ENCODE results near the gene RALGAPA1. TPM values are rescaled to one million over a fixed set of nuclear protein-coding genes. Genes with fewer than 3 reads are reported as not detected.

Gene RALGAPA1
- total and polyA plus RNA-seq, 2 donors (not counting 1 experiment from before 2014, with no cell fraction given) = 17.3 to 94.0 TPM

- no peaks in the 10 kb centered on the region for H3K27me3 Mint-ChIP-seq
- DNase-seq (no peak), ATAC-seq (ENCODE audit: low read depth) (no peak)
- no peak overlapping the region for H3K9ac ChIP-seq (ENCODE audit: low read length)
- no peaks in the 10 kb centered on the region for H3K9me3 ChIP-seq (ENCODE audit: control extremely low read depth in 1 of 3, control insufficient read depth in 2 of 3, insufficient read depth in 1 of 3, low read length in 2 of 3)
- no peak overlapping the region for H3K27ac ChIP-seq (ENCODE audit: low read length in 2 of 2)
- no peak overlapping the region for H2AFZ ChIP-seq (ENCODE audit: insufficient read depth, low read depth, low read length, poor library complexity, severe bottlenecking)
- H4K20me1 ChIP-seq (ENCODE audit: control insufficient read depth, insufficient read depth, low read length, poor library complexity, severe bottlenecking) = no peaks in the 10 kb centered on the region
- H3K36me3 ChIP-seq (replicated peaks in 1 of 2; ENCODE audit: control extremely low read depth in 1 of 2, control insufficient read depth in 1 of 2, extremely low read depth in 1 of 2, insufficient read depth in 2 of 2, low read length in 1 of 2) = peaks cover 1 to 7% of the 10 kb centered on the region in 2 experiments
- no peak overlapping the region for H3K4me3 ChIP-seq (ENCODE audit: control extremely low read depth in 1 of 5, extremely low read depth in 1 of 5, insufficient read depth in 1 of 5, low read depth in 2 of 5, low read length in 4 of 5)
- H3K9me3 Mint-ChIP-seq (ENCODE audit: insufficient read depth) = no peaks in the 10 kb centered on the region
- intact Hi-C loops (cut with micrococcal nuclease) = no loop called here
- no peak overlapping the region for H3K4me2 ChIP-seq (replicated peaks; ENCODE audit: low read depth, low read length, poor library complexity, severe bottlenecking)
- H3K79me2 ChIP-seq (ENCODE audit: control insufficient read depth, insufficient read depth, low read length) = no peaks in the 10 kb centered on the region
- TF ChIP-seq EZH2 (IDR thresholded peaks at IDR 0.05; ENCODE audit: borderline replicate concordance, insufficient read depth, low read depth, low read length, poor library complexity, severe bottlenecking) = no peak
- no peak for TF ChIP-seq CTCF (IDR thresholded peaks at IDR 0.05)
- no peak overlapping the region for H3K4me3 Mint-ChIP-seq
- H3K4me1 ChIP-seq (ENCODE audit: control insufficient read depth in 2 of 2, insufficient read depth in 2 of 2, low read length in 2 of 2) = no peaks in the 10 kb centered on the region
- POLR2A ChIA-PET = no interaction called here
- no peaks in the 10 kb centered on the region for H3K4me1 Mint-ChIP-seq
- no peak overlapping the region for H3K27ac Mint-ChIP-seq
- CTCF ChIA-PET = interaction anchor here (0.8 to 1.5 kb wide), 2 partner anchors 60 to 68 kb away, joined by 3 to 4 read pairs; no protein-coding TSS in a partner anchor
- no peaks in the 10 kb centered on the region for H3K27me3 ChIP-seq (replicated peaks in 1 of 4; ENCODE audit: control extremely low read depth in 1 of 4, control insufficient read depth in 3 of 4, insufficient read depth in 4 of 4, low read length in 3 of 4)
Observed at GRCh38 chr14:35747379-35747778, 61.7 kb downstream of the RALGAPA1 start.

GRCh38 chr14:35742442-35742841 is 66.7 kb downstream of the RALGAPA1 start:
- no peak overlapping the region for H2AFZ ChIP-seq (ENCODE audit: insufficient read depth, low read depth, low read length, poor library complexity, severe bottlenecking)
- H3K36me3 ChIP-seq (replicated peaks in 1 of 2; ENCODE audit: control extremely low read depth in 1 of 2, control insufficient read depth in 1 of 2, extremely low read depth in 1 of 2, insufficient read depth in 2 of 2, low read length in 1 of 2) = peaks cover 1 to 15% of the 10 kb centered on the region in 2 experiments
- ChIA-PET CTCF (interaction anchor here (0.7 kb wide), 1 partner anchor 23 kb away, joined by 3 read pairs; no protein-coding TSS in a partner anchor), POLR2A (no interaction called here)
- no peak overlapping the region for H3K27ac ChIP-seq (ENCODE audit: low read length in 2 of 2)
- H3K4me3 ChIP-seq (ENCODE audit: control extremely low read depth in 1 of 5, extremely low read depth in 1 of 5, insufficient read depth in 1 of 5, low read depth in 2 of 5, low read length in 4 of 5) = no peak overlapping the region
- H3K27me3 ChIP-seq (replicated peaks in 1 of 4; ENCODE audit: control extremely low read depth in 1 of 4, control insufficient read depth in 3 of 4, insufficient read depth in 4 of 4, low read length in 3 of 4) = no peaks in the 10 kb centered on the region
- no peaks in the 10 kb centered on the region for H4K20me1 ChIP-seq (ENCODE audit: control insufficient read depth, insufficient read depth, low read length, poor library complexity, severe bottlenecking)
- Mint-ChIP-seq H3K27me3 (no peaks in the 10 kb centered on the region), H3K4me3 (no peak overlapping the region), H3K4me1 (no peaks in the 10 kb centered on the region), H3K9me3 (ENCODE audit: insufficient read depth) (no peaks in the 10 kb centered on the region), H3K27ac (no peak overlapping the region)
- TF ChIP-seq EZH2 (IDR thresholded peaks at IDR 0.05; ENCODE audit: borderline replicate concordance, insufficient read depth, low read depth, low read length, poor library complexity, severe bottlenecking) (no peak), CTCF (IDR thresholded peaks at IDR 0.05) (no peak)
- H3K4me1 ChIP-seq (ENCODE audit: control insufficient read depth in 2 of 2, insufficient read depth in 2 of 2, low read length in 2 of 2) = no peaks in the 10 kb centered on the region
- ATAC-seq (ENCODE audit: low read depth) = no peak
- DNase-seq = no peak
- H3K9me3 ChIP-seq (ENCODE audit: control extremely low read depth in 1 of 3, control insufficient read depth in 2 of 3, insufficient read depth in 1 of 3, low read length in 2 of 3) = no peaks in the 10 kb centered on the region
- H3K9ac ChIP-seq (ENCODE audit: low read length) = no peak overlapping the region
- no peaks in the 10 kb centered on the region for H3K79me2 ChIP-seq (ENCODE audit: control insufficient read depth, insufficient read depth, low read length)
- intact Hi-C loops (cut with micrococcal nuclease) = no loop called here
- no peak overlapping the region for H3K4me2 ChIP-seq (replicated peaks; ENCODE audit: low read depth, low read length, poor library complexity, severe bottlenecking)
- no CpG with 5 or more reads among the region's 1 CpG for WGBS (ENCODE audit: insufficient coverage)
